GM21825 (cell line): Measurements from ENCODE around the gene ICA1.

Source experiments
- ATAC-seq: cut with Tn5 transposase; IDR thresholded peaks from one replicate; pipeline ENCODE4 v1.9.1; 2021; ENCODE audit warnings: mild to moderate bottlenecking, moderate library complexity; ENCODE audit not compliant: unreplicated experiment

The ICA1 gene

GRCh38 chr7:8136051-8136730 lies 125.8 kb downstream of the ICA1 start:
- ATAC-seq, result no peak

- ATAC-seq, result no peak
Observed at GRCh38 chr7:8135417-8135816, 126.5 kb downstream of the ICA1 start.

- peak; percentile 61 for ATAC-seq
Observed at GRCh38 chr7:8134089-8134733, 127.8 kb downstream of the ICA1 start.

GRCh38 chr7:8133188-8133848 lies 128.6 kb downstream of the ICA1 start:
- peak; percentile 25 for ATAC-seq

- ATAC-seq, result peak; percentile 47
Observed at GRCh38 chr7:8131694-8132605, 130.0 kb downstream of the ICA1 start.

GRCh38 chr7:8130663-8131062 lies 131.3 kb downstream of the ICA1 start:
- ATAC-seq, result no peak

- no peak for ATAC-seq
Observed at GRCh38 chr7:8129318-8129659, 132.7 kb downstream of the ICA1 start.

- ATAC-seq, result no peak
Observed at GRCh38 chr7:8128449-8129317, 133.3 kb downstream of the ICA1 start.

GRCh38 chr7:8126601-8127167 lies 135.3 kb downstream of the ICA1 start:
- no peak for ATAC-seq

GRCh38 chr7:8125680-8126444 lies 136.1 kb downstream of the ICA1 start:
- ATAC-seq, result peak; percentile 82

GRCh38 chr7:8121243-8121642 lies 140.7 kb downstream of the ICA1 start:
- ATAC-seq, result no peak

GRCh38 chr7:8120390-8121058 lies 141.4 kb downstream of the ICA1 start:
- no peak for ATAC-seq

GRCh38 chr7:8119262-8119661 lies 142.7 kb downstream of the ICA1 start:
- no peak for ATAC-seq

- no peak for ATAC-seq
Observed at GRCh38 chr7:8117195-8117594, 144.8 kb downstream of the ICA1 start.

GRCh38 chr7:8115547-8116402 lies 146.2 kb downstream of the ICA1 start:
- ATAC-seq, result peak; percentile 93

- ATAC-seq, result no peak
Observed at GRCh38 chr7:8114175-8114574, 147.8 kb downstream of the ICA1 start.

GRCh38 chr7:8113184-8113583 lies 148.8 kb downstream of the ICA1 start:
- ATAC-seq, result no peak

- no peak for ATAC-seq
Observed at GRCh38 chr7:8112685-8113084, 149.3 kb downstream of the ICA1 start.
